ENCODE measurements around the gene MORN5. TPM values are rescaled to one million over a fixed set of nuclear protein-coding genes. Genes with fewer than 3 reads are reported as not detected.

Gene MORN5
- total and polyA plus RNA-seq, 10 donors: 1.4 TPM; not detected in 9

DNA sequence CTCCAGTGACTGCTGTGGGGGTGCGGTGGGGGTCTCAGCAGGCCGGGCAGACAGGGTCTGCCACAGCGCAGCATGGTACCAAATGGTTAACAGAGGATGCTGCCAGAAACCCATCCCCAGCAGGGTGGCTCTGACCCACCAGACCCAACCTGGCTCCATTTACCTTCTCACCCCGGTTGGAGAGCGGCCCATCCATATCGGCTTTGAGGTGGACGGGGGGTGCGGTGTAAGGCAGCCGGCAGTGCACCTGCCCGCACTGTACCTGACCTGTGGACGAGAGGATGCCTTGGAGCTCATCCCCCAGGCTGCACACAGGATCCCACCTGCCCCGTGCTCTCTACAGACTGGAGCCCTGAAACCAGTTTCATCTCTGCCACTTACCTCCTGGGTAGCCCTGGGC lies 49.7 kb downstream of the MORN5 start:
- DNase-seq: peak; percentile 51
- intact Hi-C loops (cut with DNase I; ENCODE audit: low total_unique reads): no loop called here

DNA sequence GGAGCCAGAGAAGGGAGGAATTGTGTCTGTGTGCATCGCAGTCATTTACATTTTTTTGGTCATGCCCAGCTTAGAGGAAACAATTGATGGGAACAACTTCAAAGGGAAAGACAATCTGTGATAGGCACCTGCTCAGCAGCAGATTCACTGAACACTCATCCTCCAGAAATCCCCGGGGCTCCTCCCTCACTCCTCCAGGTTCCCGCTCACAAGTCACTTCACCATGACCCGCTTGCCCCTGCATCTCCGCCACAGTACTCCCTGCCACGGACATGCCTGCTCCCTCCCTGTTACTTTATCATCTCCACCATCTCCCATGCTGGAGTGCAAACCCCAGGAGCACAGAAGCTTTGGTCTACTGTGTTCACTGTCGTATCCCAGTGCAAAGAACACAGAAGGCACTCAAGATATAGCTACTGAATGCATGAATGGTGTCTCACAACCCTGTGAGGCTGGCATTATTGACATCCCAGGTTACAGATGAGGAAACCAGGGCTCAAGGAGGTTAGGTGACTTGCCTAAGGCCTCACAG lies 52.8 kb downstream of the MORN5 start:
- H3K27me3 ChIP-seq (replicated peaks in 1 of 7): peaks cover 0 to 74% (median 59%) of the 10 kb centered on the region in 7 donors
- intact Hi-C loops (cut with DNase I; ENCODE audit: low total_unique reads): no loop called here
- H3K9me3 ChIP-seq: no peaks in the 10 kb centered on the region
- no peak overlapping the region for H3K27ac ChIP-seq
- TF ChIP-seq POLR2AphosphoS5 (IDR thresholded peaks at IDR 0.05): no peak
- TF ChIP-seq POLR2A (IDR thresholded peaks at IDR 0.05): no peak
- TF ChIP-seq, protein P1, sequence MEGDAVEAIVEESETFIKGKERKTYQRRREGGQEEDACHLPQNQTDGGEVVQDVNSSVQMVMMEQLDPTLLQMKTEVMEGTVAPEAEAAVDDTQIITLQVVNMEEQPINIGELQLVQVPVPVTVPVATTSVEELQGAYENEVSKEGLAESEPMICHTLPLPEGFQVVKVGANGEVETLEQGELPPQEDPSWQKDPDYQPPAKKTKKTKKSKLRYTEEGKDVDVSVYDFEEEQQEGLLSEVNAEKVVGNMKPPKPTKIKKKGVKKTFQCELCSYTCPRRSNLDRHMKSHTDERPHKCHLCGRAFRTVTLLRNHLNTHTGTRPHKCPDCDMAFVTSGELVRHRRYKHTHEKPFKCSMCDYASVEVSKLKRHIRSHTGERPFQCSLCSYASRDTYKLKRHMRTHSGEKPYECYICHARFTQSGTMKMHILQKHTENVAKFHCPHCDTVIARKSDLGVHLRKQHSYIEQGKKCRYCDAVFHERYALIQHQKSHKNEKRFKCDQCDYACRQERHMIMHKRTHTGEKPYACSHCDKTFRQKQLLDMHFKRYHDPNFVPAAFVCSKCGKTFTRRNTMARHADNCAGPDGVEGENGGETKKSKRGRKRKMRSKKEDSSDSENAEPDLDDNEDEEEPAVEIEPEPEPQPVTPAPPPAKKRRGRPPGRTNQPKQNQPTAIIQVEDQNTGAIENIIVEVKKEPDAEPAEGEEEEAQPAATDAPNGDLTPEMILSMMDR (IDR thresholded peaks at IDR 0.05 in 8 of 11, conservative IDR thresholded peaks at IDR 0.05 in 3 of 11): no peak
- no peak overlapping the region for H3K4me3 ChIP-seq
- no peaks in the 10 kb centered on the region for H3K36me3 ChIP-seq
- DNase-seq: no peak
- peaks cover 0 to 17% (median 12%) of the 10 kb centered on the region in 6 donors for H3K4me1 ChIP-seq
- 85 to 93% (median 92%) methylated on average over 7 of the region's 7 CpGs for WGBS, 5 donors

More for the DNA sequence above, 49.7 kb downstream of the MORN5 start:
- Histone ChIP-seq H3K27me3 (replicated peaks in 1 of 7) (peaks cover 0 to 53% (median 31%) of the 10 kb centered on the region in 7 donors), H3K9me3 (no peaks in the 10 kb centered on the region), H3K27ac (no peak overlapping the region), H3K36me3 (no peaks in the 10 kb centered on the region), H3K4me1 (peaks cover 0 to 15% (median 12%) of the 10 kb centered on the region in 6 donors), H3K4me3 (no peak overlapping the region)
- TF ChIP-seq POLR2AphosphoS5 (IDR thresholded peaks at IDR 0.05): no peak
- TF ChIP-seq POLR2A (IDR thresholded peaks at IDR 0.05): no peak
- TF ChIP-seq, protein P1 (IDR thresholded peaks at IDR 0.05 in 8 of 11, conservative IDR thresholded peaks at IDR 0.05 in 3 of 11): no peak
- 78 to 96% (median 93%) methylated on average over 7 to 12 of the region's 12 CpGs for WGBS, 5 donors

DNA sequence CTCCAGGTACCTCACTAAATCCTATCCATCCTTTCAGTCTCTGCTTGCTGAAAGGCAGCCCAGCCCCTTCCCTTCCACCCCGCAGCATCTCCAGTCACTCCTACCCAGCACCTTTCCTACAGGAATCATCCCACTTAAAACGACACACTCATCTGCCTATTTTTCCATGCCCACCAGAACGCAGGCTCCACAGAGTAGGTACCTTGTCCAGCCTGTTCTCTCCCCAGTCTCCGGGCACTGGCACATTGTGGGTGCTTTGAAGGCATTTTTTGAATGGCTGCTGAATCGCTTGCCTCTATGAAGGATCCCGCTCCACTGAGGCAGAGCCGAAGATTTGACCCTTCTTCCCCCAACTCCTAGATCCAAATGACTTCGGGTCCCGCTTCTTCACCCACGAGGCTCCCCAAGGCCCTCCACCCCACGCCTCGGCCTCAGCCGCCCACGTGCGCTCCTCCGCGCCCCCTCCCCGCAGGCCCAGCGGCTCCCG lies 53.4 kb downstream of the MORN5 start:
- Histone ChIP-seq H3K27ac (no peak overlapping the region), H3K9me3 (no peaks in the 10 kb centered on the region), H3K36me3 (no peaks in the 10 kb centered on the region), H3K4me1 (peaks cover 0 to 17% (median 12%) of the 10 kb centered on the region in 6 donors), H3K27me3 (replicated peaks in 1 of 7) (peaks cover 0 to 80% (median 65%) of the 10 kb centered on the region in 7 donors), H3K4me3 (peak overlapping the region in 7 of 8 donors; percentile 32 to 70 (median 42))
- intact Hi-C loops (cut with DNase I; ENCODE audit: low total_unique reads): no loop called here
- WGBS, 5 donors: 39 to 55% (median 47%) methylated on average over 20 of the region's 20 CpGs
- TF ChIP-seq POLR2AphosphoS5 (IDR thresholded peaks at IDR 0.05) (no peak), POLR2A (IDR thresholded peaks at IDR 0.05) (no peak)
- TF ChIP-seq, protein P1 (IDR thresholded peaks at IDR 0.05 in 8 of 11, conservative IDR thresholded peaks at IDR 0.05 in 3 of 11): no peak
- DNase-seq: no peak

DNA sequence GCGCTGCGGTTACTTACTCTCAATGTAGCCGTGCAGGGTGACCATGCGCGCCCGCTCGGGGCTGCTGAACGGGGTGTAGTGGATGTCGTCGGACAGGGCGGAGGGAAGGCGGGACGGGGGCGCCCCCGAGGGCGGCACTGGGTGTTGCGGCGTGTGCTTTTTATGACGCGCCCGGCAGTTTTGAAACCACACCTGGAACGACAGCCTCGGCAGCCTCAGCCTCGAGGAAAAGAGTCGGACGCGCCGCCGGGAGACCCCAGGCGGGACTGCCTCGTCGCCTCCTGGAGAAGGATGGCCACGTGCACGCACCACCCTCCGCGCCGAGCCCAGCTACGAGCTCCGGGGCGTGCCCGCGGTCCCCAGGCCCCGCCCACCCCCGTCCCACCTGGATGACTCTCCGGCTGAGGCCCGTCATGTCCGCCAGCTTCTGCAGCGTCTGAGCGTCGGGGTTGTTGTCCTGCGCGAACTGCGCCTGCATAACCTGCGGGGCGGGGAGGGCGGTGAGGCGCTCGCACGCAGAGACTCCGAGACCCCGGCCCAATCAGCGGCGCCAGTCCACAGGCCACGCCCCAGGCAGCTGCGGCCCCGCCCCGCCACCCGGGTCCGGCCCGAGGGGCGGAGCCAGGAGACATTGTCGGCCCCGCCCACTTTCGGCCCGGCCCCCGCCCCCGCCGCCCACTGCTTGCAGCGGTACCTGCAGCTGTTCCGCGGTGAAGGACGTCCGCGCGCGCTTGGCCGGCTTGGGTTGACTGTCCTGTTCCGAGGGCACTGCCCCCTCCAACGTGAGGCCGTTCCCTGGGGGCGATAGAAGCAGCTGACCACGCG lies 54.1 kb downstream of the MORN5 start:
- intact Hi-C loops (cut with DNase I; ENCODE audit: low total_unique reads): no loop called here
- Histone ChIP-seq H3K27me3 (replicated peaks in 1 of 7) (peaks cover 0 to 87% (median 72%) of the 10 kb centered on the region in 7 donors), H3K9me3 (no peaks in the 10 kb centered on the region), H3K36me3 (no peaks in the 10 kb centered on the region), H3K27ac (no peak overlapping the region), H3K4me3 (peak overlapping the region; percentile 8 to 70 (median 42)), H3K4me1 (peaks cover under 1 to 22% (median 18%) of the 10 kb centered on the region in 6 donors)
- DNase-seq: no peak
- 10 to 32% (median 13%) methylated on average over 16 to 93 of the region's 93 CpGs for WGBS, 5 donors
- TF ChIP-seq POLR2A (IDR thresholded peaks at IDR 0.05): no peak

Measured in spleen (tissue), 11 donors.